Ovary (tissue), 9 donors: ENCODE measurements around the gene PAX2. TPM values are rescaled to one million over a fixed set of nuclear protein-coding genes. Genes with fewer than 3 reads are reported as not detected.

Experiments used
- DNase-seq, 5 donors: peaks; one replicate each; pipeline ENCODE4 v3.0.0-alpha.2; 2019 to 2020
- H3K27ac ChIP-seq, 2 donors: fragments of 200-600 bp; one replicate each; pipeline versions ENCODE4 v1.5.1 to v1.8.0; 2019 to 2022
- H3K27me3 ChIP-seq: fragments of 200-600 bp; one replicate; pipeline ENCODE4 v1.8.0; 2022
- H3K36me3 ChIP-seq: fragments of 200-600 bp; sonication (generic); one replicate; pipeline ENCODE4 v1.5.1; 2019
- H3K4me1 ChIP-seq: one replicate; pipeline ENCODE4 v1.8.1; 2013; ENCODE audit warnings: mild to moderate bottlenecking, moderate library complexity; ENCODE audit not compliant: insufficient read depth
- H3K4me3 ChIP-seq: fragments of 200-600 bp; sonication (generic); one replicate; pipeline ENCODE4 v1.5.1; 2017
- H3K9me3 ChIP-seq, 2 donors: fragments of 200-600 bp in 1 of 2; sonication (generic) in 1 of 2; one replicate each; pipeline versions ENCODE4 v1.5.1 to v1.8.1; 2013 to 2019; ENCODE audit warnings: mild to moderate bottlenecking in 1 of 2, moderate library complexity in 1 of 2
- CTCF ChIP-seq, 3 donors: fragments of 450-650 bp in 2 of 3; fragments of 200-600 bp in 1 of 3; IDR thresholded peaks; one replicate each; pipeline versions ENCODE4 v1.5.1 to v1.8.0; 2016 to 2022; ENCODE audit warnings: antibody characterized with exemption in 3 of 3, mild to moderate bottlenecking in 1 of 3
- EP300 ChIP-seq: sonication (generic); formaldehyde crosslinking; IDR thresholded peaks from one replicate; pipeline ENCODE4 v1.6.1; 2017; ENCODE audit warnings: antibody characterized with exemption
- POLR2A ChIP-seq: fragments of 450-650 bp; IDR thresholded peaks from one replicate; pipeline ENCODE4 v1.6.1; 2017; ENCODE audit warnings: antibody characterized with exemption, mild to moderate bottlenecking, moderate library complexity
- WGBS, 3 donors: extraction: QIAGEN DNeasy Blood & Tissue Kit in 1 of 3; methylation state at CpG; one replicate each; pipeline versions ENCODE4 v1.1.5 to v1.1.7; 2013 to 2017; 5-methylcytosine and 5-hydroxymethylcytosine counted together
- intact Hi-C, 4 donors: fragments of 100-400 bp; cut with DNase I; formaldehyde crosslinking; loops; one replicate each; pipeline versions ENCODE4 v1.11.0 to v1.15.1; 2022 to 2023
- polyA plus RNA-seq, 2 donors: library from polyadenylated mRNA; stranded (reverse); fragments of 200-250 nt in 1 of 2; fragments of 350-450 nt in 1 of 2; fragmentation: Illumina TruSeq in 1 of 2; extraction: RNeasy Lipid Tissue Mini Kit (QIAGEN cat#74804) in 1 of 2; gene quantifications; one replicate each; pipeline ENCODE4 v1.2.3, GENCODE V29; 2013 to 2014
- total RNA-seq, 7 donors: library from RNA; depleted of rRNA in 2 of 7; stranded (reverse); fragments of >200 nt in 2 of 7; fragmentation: NEBNext Ultra II Directional in 3 of 7; extraction: Animal tissue kit (Norgen Biotek cat#: 25700) in 3 of 7; gene quantifications; one replicate each; pipeline versions ENCODE4 v1.1.0 to v1.2.4, GENCODE V29; 2016 to 2023
- donor health status: DM: no; HTN: no; CAD: no; lungs with moderate emphysema.
- donor health status: DM: no; HTN: no; CAD: no.
- donor health status: Bipolar disorder and iron deficiency.
- donor health status: DM: yes; HTN: yes; CAD: no.
- donor health status: DM: no; HTN: no; CAD: no.
- donor health status: DM: yes; HTN: yes; CAD: no.

PAX2 gene
- total and polyA plus RNA-seq, 9 donors, result 0.04 to 10.8 (median 2.4) TPM; not detected in 3

GRCh38 chr10:100780324-100780723 lies 34.9 kb downstream of the PAX2 start:
- H3K27ac ChIP-seq, result no peak overlapping the region
- TF ChIP-seq CTCF (IDR thresholded peaks at IDR 0.05) (no peak), POLR2A (no peak), EP300 (no peak)
- no peaks in the 10 kb centered on the region for H3K4me1 ChIP-seq
- no peaks in the 10 kb centered on the region for H3K36me3 ChIP-seq
- H3K9me3 ChIP-seq, result peaks cover 0 to 3% of the 10 kb centered on the region in 2 donors
- H3K27me3 ChIP-seq, result no peaks in the 10 kb centered on the region
- intact Hi-C loops, result no loop called here
- 80 to 91% (median 86%) methylated on average over 2 of the region's 2 CpGs for WGBS, 3 donors
- no peak overlapping the region for H3K4me3 ChIP-seq
- no peak for DNase-seq

GRCh38 chr10:100781145-100781665 lies 35.8 kb downstream of the PAX2 start:
- Histone ChIP-seq H3K27me3 (no peaks in the 10 kb centered on the region), H3K9me3 (peaks cover 0 to 3% of the 10 kb centered on the region in 2 donors), H3K4me1 (no peaks in the 10 kb centered on the region), H3K36me3 (no peaks in the 10 kb centered on the region), H3K27ac (no peak overlapping the region), H3K4me3 (no peak overlapping the region)
- TF ChIP-seq CTCF (IDR thresholded peaks at IDR 0.05) (no peak), POLR2A (no peak), EP300 (no peak)
- no peak for DNase-seq
- WGBS, 3 donors, result 49 to 52% (median 49%) methylated on average over 11 of the region's 11 CpGs
- intact Hi-C loops, result no loop called here

- TF ChIP-seq POLR2A (no peak), EP300 (no peak), CTCF (IDR thresholded peaks at IDR 0.05) (no peak)
- H3K4me3 ChIP-seq, result no peak overlapping the region
- no peak for DNase-seq
- H3K27ac ChIP-seq, result no peak overlapping the region
- intact Hi-C loops, result no loop called here
- 50 to 69% (median 66%) methylated on average over 13 of the region's 13 CpGs for WGBS, 3 donors
- H3K4me1 ChIP-seq, result no peaks in the 10 kb centered on the region
- no peaks in the 10 kb centered on the region for H3K27me3 ChIP-seq
- H3K36me3 ChIP-seq, result no peaks in the 10 kb centered on the region
- peaks cover 0 to 3% of the 10 kb centered on the region in 2 donors for H3K9me3 ChIP-seq
These were observed 37.3 kb downstream of the PAX2 start for GRCh38 chr10:100782461-100783244.

- Histone ChIP-seq H3K36me3 (no peaks in the 10 kb centered on the region), H3K4me1 (no peaks in the 10 kb centered on the region), H3K27ac (no peak overlapping the region), H3K9me3 (peaks cover 0 to 3% of the 10 kb centered on the region in 2 donors), H3K4me3 (no peak overlapping the region), H3K27me3 (no peaks in the 10 kb centered on the region)
- WGBS, 3 donors, result 70 to 84% (median 73%) methylated on average over 3 of the region's 3 CpGs
- no peak for DNase-seq
- TF ChIP-seq EP300 (no peak), POLR2A (no peak)
- intact Hi-C loops, result no loop called here
These were observed 38.7 kb downstream of the PAX2 start for GRCh38 chr10:100784126-100784525.

- H3K4me1 ChIP-seq, result no peaks in the 10 kb centered on the region
- no peak overlapping the region for H3K27ac ChIP-seq
- TF ChIP-seq EP300 (no peak), POLR2A (no peak), CTCF (IDR thresholded peaks at IDR 0.05) (no peak)
- DNase-seq, result no peak
- H3K4me3 ChIP-seq, result no peak overlapping the region
- H3K9me3 ChIP-seq, result no peaks in the 10 kb centered on the region
- H3K27me3 ChIP-seq, result no peaks in the 10 kb centered on the region
- whole genome bisulfite sequencing, 3 donors, result 90 to 94% (median 91%) methylated on average over 6 of the region's 6 CpGs
- intact Hi-C loops, result no loop called here
- no peaks in the 10 kb centered on the region for H3K36me3 ChIP-seq
These were observed 41.2 kb downstream of the PAX2 start for GRCh38 chr10:100786591-100786990.
